Measurements from ENCODE around the gene CCDC90B. TPM values are rescaled to one million over a fixed set of nuclear protein-coding genes. Genes with fewer than 3 reads are reported as not detected.
"Not testable (repeated sequence)": the region's sequence is repeated elsewhere in the genome, so short reads cannot be mapped to it uniquely, and the experiment has no call there.

The CCDC90B gene
- total RNA-seq, 1 donor: 60.8 TPM

- DNase-seq (ENCODE audit: insufficient read length, low spot score, missing footprints): peak; percentile 55
- no peak for TF ChIP-seq CTCF (IDR thresholded peaks at IDR 0.05; ENCODE audit: extremely low read depth, low read depth, low read length)
- no peak overlapping the region for H3K4me3 ChIP-seq (ENCODE audit: insufficient read depth, low read length)
- no peaks in the 10 kb centered on the region for H3K27me3 ChIP-seq (ENCODE audit: insufficient read depth, low read length)
- no peaks in the 10 kb centered on the region for H3K36me3 ChIP-seq (ENCODE audit: insufficient read depth, low read length)
- no peaks in the 10 kb centered on the region for H3K79me2 ChIP-seq (ENCODE audit: insufficient read depth, low read length)
- H3K4me1 ChIP-seq (ENCODE audit: insufficient read depth, low read length): no peaks in the 10 kb centered on the region
- H4K20me1 ChIP-seq (ENCODE audit: insufficient read depth, low read length): no peaks in the 10 kb centered on the region
- H3K27ac ChIP-seq (ENCODE audit: low read depth, low read length): no peak overlapping the region
- H3K4me2 ChIP-seq (ENCODE audit: insufficient read depth, low read length): no peak overlapping the region
- H2AFZ ChIP-seq (ENCODE audit: low read length): no peak overlapping the region
- H3K9me3 ChIP-seq (ENCODE audit: low read depth, low read length): no peaks in the 10 kb centered on the region
These were observed 26.3 kb upstream of the CCDC90B start for GRCh38 chr11:83312430-83312829.

- Histone ChIP-seq H3K79me2 (ENCODE audit: insufficient read depth, low read length) (no peaks in the 10 kb centered on the region), H2AFZ (ENCODE audit: low read length) (no peak overlapping the region), H3K4me2 (ENCODE audit: insufficient read depth, low read length) (no peak overlapping the region), H3K9me3 (ENCODE audit: low read depth, low read length) (no peaks in the 10 kb centered on the region), H3K27ac (ENCODE audit: low read depth, low read length) (no peak overlapping the region), H3K4me1 (ENCODE audit: insufficient read depth, low read length) (no peaks in the 10 kb centered on the region), H3K36me3 (ENCODE audit: insufficient read depth, low read length) (no peaks in the 10 kb centered on the region), H4K20me1 (ENCODE audit: insufficient read depth, low read length) (no peaks in the 10 kb centered on the region), H3K27me3 (ENCODE audit: insufficient read depth, low read length) (no peaks in the 10 kb centered on the region), H3K4me3 (ENCODE audit: insufficient read depth, low read length) (no peak overlapping the region)
- no peak for DNase-seq (ENCODE audit: insufficient read length, low spot score, missing footprints)
- no peak for TF ChIP-seq CTCF (IDR thresholded peaks at IDR 0.05; ENCODE audit: extremely low read depth, low read depth, low read length)
These were observed 25.5 kb upstream of the CCDC90B start for GRCh38 chr11:83311701-83312100.

- no peak for TF ChIP-seq CTCF (IDR thresholded peaks at IDR 0.05; ENCODE audit: extremely low read depth, low read depth, low read length)
- H3K79me2 ChIP-seq (ENCODE audit: insufficient read depth, low read length): no peaks in the 10 kb centered on the region
These were observed 24.6 kb upstream of the CCDC90B start for GRCh38 chr11:83310718-83311117.

GRCh38 chr11:83308536-83308935 lies 22.4 kb upstream of the CCDC90B start:
- H3K79me2 ChIP-seq (ENCODE audit: insufficient read depth, low read length); H2AFZ ChIP-seq (ENCODE audit: low read length); H3K27me3 ChIP-seq (ENCODE audit: insufficient read depth, low read length); H3K4me3 ChIP-seq (ENCODE audit: insufficient read depth, low read length); H3K9me3 ChIP-seq (ENCODE audit: low read depth, low read length); H3K4me2 ChIP-seq (ENCODE audit: insufficient read depth, low read length); H3K27ac ChIP-seq (ENCODE audit: low read depth, low read length); DNase-seq (ENCODE audit: insufficient read length, low spot score, missing footprints); H4K20me1 ChIP-seq (ENCODE audit: insufficient read depth, low read length); H3K36me3 ChIP-seq (ENCODE audit: insufficient read depth, low read length); H3K4me1 ChIP-seq (ENCODE audit: insufficient read depth, low read length): not testable (repeated sequence)

More at GRCh38 chr11:83310718-83311117, 24.6 kb upstream of the CCDC90B start:
- DNase-seq (ENCODE audit: insufficient read length, low spot score, missing footprints): no peak
- H3K36me3 ChIP-seq (ENCODE audit: insufficient read depth, low read length): no peaks in the 10 kb centered on the region
- no peak overlapping the region for H3K4me2 ChIP-seq (ENCODE audit: insufficient read depth, low read length)
- H3K4me3 ChIP-seq (ENCODE audit: insufficient read depth, low read length): no peak overlapping the region
- no peak overlapping the region for H3K27ac ChIP-seq (ENCODE audit: low read depth, low read length)
- H4K20me1 ChIP-seq (ENCODE audit: insufficient read depth, low read length): no peaks in the 10 kb centered on the region
- no peaks in the 10 kb centered on the region for H3K9me3 ChIP-seq (ENCODE audit: low read depth, low read length)
- H3K27me3 ChIP-seq (ENCODE audit: insufficient read depth, low read length): no peaks in the 10 kb centered on the region
- H2AFZ ChIP-seq (ENCODE audit: low read length): no peak overlapping the region
- no peaks in the 10 kb centered on the region for H3K4me1 ChIP-seq (ENCODE audit: insufficient read depth, low read length)

All from osteoblast (primary cell).